HG02884 (cell line): ENCODE data around the gene INTS6.
A peak's percentile ranks its signal among the peaks of the same experiment; 100 is the strongest.

Experiments used
- ATAC-seq: cut with Tn5 transposase; IDR thresholded peaks from one replicate; pipeline ENCODE4 v1.9.1; 2021; ENCODE audit warnings: mild to moderate bottlenecking, moderate library complexity; ENCODE audit not compliant: unreplicated experiment

INTS6 gene

DNA sequence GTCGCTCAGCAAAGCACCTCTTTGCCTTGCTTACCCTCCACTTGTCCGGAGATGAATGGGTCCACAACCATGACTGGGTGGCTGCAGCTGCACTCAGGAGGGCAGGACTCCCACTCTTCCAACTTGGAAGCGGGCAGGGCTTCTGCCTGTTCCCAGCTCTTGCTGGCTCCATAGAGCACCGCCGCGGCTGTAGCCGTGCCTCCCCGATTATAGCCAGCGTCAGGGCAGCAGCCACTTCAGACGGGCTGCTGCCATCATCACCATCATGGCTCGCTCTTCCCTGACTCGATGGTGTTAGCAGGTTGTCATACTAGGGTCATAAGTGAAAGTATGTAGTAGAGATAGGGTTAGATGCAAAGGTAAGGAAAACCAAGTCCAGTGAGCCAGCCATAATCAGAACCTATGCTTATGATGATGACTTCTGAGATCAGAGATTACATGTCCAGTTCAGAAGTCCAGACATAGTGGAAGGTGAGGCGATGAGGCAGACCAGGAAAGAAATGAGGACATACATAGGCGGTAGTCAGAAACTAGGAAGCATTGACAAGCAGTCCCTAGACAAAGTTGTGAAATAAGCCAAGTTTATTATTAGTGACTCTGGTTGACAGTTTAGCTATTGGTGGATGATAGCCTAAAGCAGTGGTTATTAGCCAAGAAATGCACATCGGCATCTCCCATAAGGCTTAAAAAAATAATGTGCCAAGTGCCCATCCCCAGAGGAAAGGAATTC, 4.4 kb upstream of the INTS6 start:
- no peak for ATAC-seq

GRCh38 chr13:51456510-51456909, 3.7 kb upstream of the INTS6 start:
- no peak for ATAC-seq

DNA sequence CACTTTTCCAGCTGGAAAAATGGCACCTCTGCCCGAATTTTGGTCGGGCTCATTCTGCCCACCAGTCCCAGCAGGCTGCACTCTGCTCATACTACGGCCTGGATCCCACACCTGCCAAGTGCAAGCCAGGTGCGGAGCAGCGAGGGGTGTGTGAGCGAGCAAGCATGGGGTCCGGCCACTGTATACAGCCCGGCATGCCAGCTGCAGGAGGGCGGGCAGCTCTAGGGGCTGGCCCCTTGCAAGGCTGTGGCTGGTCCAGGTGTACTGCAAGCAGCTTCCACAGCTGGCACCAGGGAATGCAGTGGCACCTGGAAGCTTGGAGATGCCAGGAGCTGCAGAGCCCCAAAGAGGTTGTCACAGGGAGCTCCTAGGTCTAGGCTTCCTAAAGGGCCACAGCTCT, 2.7 kb upstream of the INTS6 start:
- ATAC-seq = no peak

- ATAC-seq = no peak
Observed at GRCh38 chr13:51453959-51454703, 1.3 kb upstream of the INTS6 start.

- peak; percentile 42 for ATAC-seq
Observed at GRCh38 chr13:51453207-51453958, 547 bp upstream of the INTS6 start.

GRCh38 chr13:51451467-51452360, 1.1 kb downstream of the INTS6 start:
- peak; percentile 26 for ATAC-seq

DNA sequence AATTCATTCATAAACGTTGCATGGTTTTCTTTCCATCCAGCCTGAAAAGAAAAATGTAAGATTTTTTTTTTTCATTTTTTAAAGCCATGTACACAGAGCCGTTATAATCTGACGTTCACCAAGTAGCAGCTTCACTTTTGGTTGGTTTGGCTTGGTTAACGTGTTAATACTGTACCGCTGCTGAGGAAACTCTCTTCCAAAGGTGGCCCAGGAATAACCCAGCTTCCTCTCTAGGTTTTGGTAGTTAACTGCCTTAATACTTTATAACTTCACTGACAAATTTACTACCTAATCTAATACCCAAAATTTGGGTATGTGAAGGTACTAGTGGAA, 1.7 kb downstream of the INTS6 start:
- ATAC-seq = no peak

GRCh38 chr13:51449018-51449417, 3.8 kb downstream of the INTS6 start:
- no peak for ATAC-seq

GRCh38 chr13:51444922-51445321, 7.9 kb downstream of the INTS6 start:
- no peak for ATAC-seq

DNA sequence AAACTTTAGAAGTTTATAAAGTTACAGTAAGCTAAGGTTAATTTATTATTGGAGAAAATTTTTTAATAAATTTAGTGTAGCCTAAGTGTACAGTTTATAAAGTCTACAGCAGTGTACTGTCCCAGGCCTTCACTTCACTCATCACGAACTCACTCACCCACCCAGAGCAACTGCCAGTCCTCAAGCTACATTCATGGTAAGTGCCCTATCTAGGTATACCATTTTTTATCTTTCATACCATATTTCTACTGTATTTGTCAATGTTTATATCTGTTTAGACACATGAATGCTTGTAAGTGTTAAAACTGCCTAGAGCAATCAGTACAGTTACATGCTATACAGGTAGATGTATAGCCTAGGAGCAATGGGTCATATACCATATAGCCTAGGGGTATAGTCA, 12.5 kb downstream of the INTS6 start:
- ATAC-seq = no peak

- no peak for ATAC-seq
Observed at GRCh38 chr13:51437550-51438127, 15.2 kb downstream of the INTS6 start.

DNA sequence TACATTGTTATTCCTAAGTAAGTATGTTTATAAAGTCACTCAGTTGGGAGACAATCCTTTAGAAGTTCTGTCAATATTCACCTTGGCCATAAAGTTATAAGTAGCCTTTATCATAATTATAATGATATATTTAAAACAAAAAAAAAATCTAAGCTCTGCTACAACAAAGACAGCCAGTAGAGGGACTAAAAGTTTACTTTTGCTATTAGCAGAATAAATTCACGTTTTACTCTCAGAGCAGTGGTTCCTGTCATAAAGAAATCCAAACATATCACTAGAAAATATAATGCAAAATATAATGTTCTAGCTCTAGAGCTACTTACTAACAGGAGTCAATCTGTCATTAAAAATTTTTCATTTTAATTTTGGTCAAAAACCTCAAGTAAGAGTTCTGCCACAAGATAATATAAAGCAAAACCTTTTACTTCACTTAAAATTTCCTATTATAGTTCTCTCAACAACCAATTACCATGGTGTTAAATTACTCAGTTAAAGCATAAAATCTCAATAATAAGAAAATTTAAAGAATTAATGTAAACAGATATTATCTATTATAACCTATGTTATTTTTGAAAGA, 17.7 kb downstream of the INTS6 start:
- no peak for ATAC-seq

- no peak for ATAC-seq
Observed at GRCh38 chr13:51432576-51432975, 20.3 kb downstream of the INTS6 start.

DNA sequence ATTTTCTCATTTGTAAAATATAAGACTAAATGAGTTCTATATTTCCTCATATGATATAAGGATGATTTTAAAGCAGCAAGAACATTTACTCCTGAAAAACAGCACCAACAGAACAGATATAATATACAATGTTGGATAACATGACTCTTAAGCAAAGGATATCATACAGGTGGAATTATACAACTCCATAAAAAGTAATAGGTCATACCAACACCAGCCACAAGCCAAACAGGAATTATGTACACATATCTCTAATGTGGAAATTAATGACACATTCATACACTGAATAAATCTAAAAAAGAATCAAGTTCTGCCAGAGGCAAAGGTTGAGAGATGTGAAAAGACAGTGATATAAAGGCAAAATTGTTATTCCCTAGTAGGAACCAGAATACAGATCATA, 25.9 kb downstream of the INTS6 start:
- no peak for ATAC-seq

DNA sequence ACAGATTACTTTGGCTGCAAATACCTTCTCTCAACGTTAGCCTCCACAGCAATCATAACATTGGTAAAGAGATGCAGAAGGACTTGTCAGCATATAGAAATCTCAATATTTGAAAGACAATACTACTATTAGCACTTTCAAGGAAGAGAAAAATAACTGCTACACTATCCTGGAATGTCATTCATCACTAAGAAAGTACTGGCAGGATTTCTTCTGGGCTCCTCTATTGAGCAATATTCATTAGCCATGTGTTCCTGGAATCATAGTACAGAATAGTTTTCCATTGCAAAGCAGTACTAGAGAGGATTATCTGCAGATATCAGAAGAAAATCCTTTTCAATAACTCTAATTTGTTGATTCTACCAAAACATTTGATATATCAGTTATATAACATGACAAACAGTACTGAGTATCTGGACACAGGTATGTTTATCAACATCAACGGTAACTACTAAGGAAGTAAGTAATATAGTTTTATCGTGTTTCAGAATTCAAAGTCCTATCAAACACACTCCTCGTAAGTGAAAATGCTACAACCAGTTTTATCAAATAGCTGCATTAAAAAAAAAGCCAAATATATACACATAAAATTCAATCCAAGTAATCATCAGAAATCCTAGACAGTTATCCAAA, 27.3 kb downstream of the INTS6 start:
- ATAC-seq = no peak

- ATAC-seq = no peak
Observed at GRCh38 chr13:51423766-51424165, 29.1 kb downstream of the INTS6 start.

DNA sequence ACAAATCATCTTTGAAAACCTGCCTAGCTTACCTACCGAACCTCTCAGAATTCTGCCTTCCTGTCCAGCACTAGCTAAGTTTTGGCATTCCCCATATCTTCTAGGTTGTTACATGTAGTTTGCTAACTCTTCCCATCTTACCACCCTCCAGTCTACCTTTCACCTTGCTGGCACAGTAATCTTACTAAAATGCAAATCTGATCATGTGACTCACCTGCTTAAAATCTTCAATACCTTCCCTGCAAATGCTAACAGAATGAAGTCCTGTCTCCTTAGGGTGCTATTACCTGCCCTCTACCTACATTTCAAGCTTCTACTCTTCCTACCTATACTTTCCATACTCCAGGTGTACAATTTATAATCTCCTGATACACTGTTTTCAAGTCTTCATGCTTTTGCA, 30.4 kb downstream of the INTS6 start:
- no peak for ATAC-seq

DNA sequence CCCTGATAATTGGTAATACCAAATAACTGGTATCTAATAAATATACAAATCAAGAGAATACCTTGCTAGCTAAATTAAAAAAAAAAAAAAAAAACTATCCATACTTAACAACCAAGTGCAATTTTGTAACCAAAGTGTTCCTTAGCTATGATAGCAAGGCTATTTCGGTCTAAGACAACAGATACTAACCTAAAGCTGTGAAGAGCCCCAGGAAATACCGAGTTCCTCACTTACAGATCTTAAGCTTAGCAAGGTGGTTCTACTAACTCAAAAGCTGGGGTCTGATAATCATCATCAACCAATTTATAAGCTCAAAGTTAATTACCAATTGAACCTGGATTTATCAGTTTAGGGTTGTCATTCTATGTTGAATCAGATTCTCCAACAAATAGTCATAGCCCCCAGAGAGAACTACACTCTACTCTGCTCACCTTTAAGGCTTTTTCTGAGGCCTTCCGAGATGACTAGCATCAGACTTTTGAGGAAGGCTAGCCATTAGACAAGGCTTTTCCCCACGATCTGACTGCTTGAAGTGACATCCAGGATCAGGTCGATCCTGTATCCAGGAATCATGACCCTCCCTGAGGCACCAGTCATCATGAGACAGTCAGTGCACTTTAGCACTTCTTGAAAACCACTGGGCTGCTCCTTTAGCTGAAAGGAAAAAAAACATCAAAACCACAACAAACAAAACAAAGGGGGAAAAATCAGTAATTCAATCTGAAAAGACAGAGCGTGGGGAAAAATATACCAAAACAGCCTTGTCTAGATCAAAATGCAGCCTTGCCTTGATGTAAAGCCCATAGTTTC, 31.9 kb downstream of the INTS6 start:
- no peak for ATAC-seq
